Measurements from ENCODE around the gene NMRAL1.

NMRAL1 gene

DNA sequence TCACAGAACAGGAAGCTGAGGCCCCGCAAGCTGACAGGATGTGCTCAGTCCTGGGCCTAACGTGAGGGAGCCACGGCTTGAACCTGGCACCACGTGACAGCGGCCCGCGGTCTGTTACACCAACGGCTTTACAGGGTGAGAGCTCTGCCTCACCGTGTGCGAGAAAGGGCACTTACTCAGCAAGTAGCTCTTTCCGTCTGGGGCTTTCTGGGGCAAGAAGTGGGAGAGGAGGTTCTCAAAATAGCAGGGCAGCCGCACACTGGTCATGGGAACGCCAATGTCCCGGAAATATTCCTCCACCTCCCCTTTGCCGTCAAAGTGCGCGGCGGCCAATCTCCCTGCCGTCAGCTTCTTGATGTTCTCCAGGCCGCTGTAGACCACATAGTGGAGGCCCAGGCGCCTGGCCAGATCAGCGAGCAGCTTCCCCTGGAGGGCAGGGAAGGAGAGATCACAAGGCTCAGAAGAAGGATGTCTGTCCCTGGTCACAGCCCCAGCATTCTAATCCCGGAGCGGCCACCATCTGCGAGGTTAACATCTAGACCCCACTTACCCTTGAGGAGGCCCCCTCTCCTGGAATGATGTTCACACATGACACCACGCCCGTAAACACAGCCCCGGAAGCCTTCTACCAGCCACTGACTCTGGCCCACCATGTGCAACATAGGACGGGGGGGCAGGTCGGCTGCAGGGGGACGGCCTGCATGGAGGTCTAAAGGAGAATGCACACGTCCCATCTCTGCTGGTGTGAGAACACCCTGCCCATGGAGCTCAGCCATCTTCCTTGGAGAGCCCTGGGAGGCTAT, 8.2 kb downstream of the NMRAL1 start:
- no peak for DNase-seq (ENCODE audit: low read depth)

DNA sequence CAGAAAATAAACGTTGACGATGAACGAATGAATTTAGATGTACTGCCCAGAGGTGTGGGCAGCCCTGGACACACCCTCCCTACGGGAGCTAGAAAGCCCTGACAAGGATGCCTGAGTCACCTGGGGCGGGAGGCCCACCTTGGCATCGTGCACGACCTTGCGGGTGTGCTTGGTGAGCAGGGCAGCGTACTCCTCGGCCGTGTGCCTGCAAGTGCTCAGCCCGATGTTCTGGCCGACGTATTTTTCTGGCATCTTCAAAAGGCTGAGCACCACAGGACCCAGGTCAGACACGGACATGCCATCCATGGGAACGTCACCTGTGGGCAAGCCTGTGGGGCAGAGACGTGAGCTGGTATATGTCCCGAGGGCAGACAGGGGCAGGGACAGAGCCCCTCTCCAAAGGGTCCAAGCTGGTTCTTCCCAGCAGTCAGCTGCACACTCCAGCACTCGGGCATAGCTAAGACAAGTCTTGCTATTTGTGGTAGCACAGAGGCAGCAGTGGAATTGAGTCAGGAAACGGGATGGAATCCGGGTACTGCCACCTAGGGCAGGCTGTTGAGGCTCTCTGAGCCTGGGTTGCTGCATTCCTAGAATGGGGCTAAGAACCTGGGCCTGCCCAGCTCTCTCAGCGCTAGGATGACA, 10.8 kb downstream of the NMRAL1 start:
- DNase-seq (ENCODE audit: low read depth), result no peak

DNA sequence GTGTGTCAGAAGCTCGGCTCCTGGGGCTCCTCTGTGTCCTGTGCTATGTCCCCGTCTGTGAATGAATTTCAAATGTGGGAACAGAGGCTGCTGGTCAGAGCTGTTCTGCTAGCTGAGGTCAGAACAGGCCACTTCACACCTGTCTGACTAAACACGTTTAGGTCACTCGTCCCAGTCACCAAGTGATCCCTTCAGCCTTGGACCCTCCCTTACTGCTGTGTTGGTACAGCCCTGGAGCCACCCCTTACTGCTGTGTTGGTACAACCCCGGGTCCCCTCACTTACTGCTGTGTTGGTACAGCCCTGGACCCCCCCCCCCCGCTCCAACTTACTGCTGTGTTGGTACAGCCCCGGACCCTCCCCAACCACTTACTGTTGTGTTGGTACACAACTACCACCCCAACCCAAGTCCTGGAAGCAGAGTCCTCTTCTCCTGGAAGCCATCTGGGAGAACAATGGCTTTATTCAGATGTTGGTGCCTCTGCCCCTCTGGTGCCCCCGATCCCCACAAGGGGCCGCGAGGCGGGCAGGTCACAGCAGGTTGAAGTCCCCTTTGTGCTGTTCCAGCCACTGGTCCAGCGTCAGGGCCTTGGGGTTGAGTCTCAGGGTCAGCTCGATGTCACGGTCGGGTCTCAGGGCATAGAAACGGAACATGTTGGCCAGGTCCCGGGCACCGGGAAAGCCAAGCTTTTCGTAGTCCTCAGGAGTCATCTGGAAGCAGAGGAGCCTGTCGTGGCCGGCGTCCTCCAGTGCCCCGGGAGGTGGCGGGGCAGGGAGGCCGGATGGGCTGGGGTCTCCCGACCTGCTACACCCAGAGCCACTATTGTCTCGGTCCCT, 13.0 kb downstream of the NMRAL1 start:
- no peak for DNase-seq (ENCODE audit: low read depth)

DNA sequence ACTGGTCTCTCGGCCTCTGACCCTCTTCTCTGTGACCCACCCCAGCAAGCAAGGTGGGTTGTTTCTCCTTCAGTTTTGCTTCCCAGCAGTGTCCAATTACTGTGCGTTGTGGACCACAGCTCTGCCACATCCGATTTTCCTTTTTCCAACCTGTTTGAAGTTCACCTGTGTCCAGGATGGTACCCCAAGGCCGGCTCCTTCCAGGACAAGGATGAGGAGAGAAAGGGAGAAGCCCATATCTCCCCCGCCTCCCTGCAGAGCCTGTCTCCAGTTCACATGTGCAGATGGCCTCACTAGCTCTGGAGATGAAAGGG, 13.5 kb downstream of the NMRAL1 start:
- DNase-seq (ENCODE audit: low read depth), result no peak

DNA sequence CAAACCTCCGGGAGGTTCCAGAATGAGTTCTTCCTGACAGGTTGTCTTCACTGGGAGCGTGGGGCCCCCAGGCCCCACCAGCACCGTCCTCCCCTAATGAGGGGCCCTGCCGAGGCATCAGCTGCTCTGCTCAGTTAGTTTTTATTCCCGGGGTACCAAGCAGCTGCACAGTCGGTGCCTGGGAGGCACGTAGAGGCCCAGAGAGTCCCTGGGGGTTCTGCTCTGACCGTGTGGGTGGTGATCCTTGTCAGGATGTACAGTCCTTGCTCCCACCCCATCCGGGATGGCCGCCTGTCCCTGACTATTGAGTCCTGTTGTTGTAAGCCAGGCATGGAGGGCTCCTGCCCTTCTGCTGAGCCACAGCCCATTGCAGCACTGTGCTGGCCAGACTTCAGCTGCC, 18.5 kb downstream of the NMRAL1 start:
- no peak for DNase-seq (ENCODE audit: low read depth)

DNA sequence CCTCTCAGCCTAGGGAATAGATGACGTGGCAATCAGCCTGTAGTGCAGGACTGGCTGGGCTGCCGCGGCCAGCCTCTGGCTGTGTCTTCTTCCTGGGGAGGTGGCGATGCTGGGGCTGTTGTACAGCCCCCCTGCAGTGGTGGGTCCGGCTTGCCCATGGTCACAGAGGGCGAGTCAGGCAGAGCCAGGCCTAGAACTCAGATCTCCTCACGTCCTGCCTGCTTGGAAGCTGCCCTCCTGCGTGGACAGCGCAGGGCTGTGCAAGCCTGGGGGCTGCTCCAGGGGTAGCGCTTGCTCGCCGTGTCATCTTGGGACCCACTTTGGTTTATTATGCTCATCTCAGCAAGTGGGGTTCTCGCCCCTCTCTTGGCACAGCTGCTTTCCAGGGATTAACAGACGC, 19.3 kb downstream of the NMRAL1 start:
- DNase-seq (ENCODE audit: low read depth), result no peak

DNA sequence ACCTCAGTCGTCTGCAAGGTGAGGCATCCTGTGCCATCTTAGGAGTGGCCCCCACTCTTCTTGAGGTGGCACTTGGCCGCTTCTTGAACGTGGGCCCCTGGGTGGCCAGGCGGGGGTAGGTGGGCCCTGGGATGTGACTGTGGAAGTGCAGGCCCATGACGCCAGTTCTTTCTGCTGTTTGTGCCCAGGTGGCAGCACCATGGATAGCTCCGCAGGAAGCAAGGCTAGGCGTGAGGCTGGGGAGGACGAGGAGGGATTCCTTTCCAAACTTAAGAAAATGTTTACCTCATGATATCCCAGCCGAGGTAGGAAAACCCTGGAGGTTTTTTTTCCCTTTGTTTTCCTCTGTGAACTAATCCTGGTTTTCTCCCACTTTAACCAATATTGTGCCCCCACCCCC, 19.8 kb downstream of the NMRAL1 start:
- no peak for DNase-seq (ENCODE audit: low read depth)

DNA sequence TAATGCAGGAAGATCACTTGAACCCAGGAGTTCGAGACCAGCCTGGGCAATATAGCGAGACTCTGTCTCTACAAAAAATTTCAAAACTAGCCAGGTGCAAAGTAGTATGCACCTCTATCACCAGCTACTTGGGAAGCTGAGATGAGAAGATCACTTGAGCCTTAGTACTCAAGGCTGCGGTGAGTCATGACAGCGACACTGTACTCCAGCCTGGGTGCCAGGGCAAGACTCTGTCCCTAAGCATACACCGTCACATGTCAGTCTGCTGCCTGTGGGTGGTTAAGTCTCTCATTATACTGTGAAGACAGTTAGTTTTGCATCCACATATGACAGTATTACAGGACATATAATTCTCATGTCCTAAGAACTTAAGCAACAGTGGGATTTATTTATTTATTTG, 21.8 kb downstream of the NMRAL1 start:
- no peak for DNase-seq (ENCODE audit: low read depth)

DNA sequence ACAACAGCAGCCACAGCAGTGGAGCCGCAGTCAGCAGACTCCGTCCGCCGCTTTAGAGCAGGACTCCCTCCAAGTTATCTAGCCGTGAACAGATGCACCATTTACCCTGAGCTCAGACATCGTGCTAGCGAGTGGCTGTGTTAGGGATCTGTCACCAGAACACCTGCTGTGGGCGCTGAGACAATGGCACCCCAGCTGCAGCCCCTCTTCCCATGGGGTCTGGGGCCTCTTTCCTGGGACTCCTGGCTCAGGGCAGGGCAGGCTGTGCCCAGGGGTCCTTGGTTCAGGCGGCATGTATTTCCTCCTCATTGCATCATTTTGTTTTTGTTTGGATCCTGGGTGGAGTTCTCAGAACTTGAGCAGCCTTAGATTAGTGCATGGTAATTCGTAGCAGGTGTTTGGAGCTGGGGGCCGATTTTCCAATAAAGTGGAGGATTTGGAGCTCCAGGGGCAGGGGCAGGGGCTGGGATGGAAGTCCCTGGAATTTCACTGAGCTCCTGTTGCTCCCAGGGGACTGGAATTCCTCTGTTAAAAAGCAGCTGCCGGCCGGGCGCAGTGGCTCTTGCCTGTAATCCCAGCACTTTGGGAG, 23.4 kb downstream of the NMRAL1 start:
- no peak for DNase-seq (ENCODE audit: low read depth)

DNA sequence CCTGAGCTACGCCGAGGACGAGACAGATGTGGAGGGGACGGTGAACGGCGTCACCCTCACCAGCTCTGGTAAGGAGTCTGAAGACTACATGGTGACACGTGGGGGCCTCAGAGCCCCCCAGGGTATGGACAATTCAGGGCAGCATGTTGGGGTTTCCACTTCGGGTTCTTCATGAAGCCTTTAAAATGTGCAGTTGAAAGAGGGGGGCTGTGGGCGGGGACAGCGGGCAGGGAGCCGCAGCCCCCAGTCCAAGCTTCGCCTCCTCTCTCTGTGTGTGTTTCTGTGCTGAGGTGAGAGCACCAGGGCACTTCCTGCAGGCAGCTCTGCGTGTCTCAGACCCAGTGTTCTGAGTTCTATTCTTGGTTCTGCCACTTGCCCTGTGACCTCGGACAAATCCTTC, 24.0 kb downstream of the NMRAL1 start:
- no peak for DNase-seq (ENCODE audit: low read depth)

DNA sequence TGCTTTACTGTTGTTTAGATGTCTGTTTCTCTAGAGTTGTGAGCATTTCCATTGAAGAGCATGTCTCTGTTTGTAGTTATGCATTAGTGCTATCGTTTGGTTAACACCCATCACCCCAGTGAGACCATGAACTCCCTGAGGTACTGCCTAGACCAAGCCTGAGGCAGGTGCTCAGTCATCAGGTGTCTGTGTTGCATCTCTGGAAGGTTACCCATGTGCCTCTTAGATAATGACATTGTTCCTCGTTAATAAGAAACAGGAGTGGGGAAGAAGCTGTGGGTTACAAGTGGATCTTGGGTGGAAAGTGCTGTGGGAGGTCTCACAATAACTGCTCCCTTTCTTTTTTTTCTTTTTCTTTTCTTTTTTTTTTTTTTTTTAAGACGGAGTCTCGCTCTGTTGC, 30.4 kb downstream of the NMRAL1 start:
- DNase-seq (ENCODE audit: low read depth), result no peak

DNA sequence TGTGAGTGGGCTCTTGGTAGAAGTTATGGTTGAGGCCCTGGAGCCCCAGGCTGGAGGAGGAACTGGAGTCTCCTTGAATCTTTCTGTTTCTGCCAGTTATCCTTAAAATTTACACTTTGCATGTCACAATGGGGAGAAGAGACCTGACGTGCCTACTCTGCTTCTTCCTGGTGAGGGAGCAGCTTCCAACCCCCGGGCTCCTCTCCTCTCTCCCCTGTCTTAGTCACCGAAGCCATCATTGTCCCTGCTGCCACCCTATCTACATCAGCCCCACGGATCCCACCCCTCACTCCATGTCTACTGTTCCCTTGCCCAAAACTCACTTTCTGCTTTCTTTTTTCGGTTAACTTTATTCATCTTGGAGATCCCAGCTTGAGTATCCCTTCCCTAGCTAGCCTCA, 31.2 kb downstream of the NMRAL1 start:
- no peak for DNase-seq (ENCODE audit: low read depth)

DNA sequence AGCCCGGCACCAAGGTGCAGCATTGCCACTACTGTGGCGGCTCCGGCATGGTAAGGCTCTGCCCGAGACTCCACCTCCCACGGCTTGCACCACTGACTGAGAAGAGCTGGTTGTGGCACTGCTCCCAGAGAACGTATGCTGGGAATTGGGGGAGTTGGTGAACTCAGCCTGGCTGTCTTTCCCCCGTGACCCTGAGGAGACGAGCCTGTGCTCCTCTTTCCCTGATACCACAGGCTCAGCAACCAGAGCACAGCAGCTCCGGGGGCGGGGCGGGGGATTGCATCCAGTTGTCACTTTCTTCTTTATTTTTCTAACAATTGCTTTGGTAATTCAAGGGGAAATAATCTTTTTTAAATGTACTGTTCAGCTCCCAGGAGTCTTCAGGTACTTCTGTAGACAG, 32.1 kb downstream of the NMRAL1 start:
- no peak for DNase-seq (ENCODE audit: low read depth)

DNA sequence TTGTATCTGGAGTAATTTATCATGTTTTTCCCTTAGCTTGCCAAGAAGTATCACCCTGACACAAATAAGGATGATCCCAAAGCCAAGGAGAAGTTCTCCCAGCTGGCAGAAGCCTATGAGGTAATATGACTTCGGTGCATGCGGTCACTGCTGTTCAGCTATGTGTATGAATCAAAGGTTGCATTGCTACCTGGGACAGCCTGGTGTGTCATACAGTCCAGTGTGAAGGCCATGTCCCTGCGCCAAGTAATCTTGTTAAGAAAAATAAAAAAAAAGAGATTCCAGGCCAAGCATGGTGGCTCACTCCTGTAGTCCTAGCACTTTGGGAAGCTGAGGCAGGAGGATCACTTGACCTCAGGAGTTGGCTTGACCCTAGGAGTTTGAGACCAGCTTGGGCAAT, 37.1 kb downstream of the NMRAL1 start:
- DNase-seq (ENCODE audit: low read depth), result no peak

DNA sequence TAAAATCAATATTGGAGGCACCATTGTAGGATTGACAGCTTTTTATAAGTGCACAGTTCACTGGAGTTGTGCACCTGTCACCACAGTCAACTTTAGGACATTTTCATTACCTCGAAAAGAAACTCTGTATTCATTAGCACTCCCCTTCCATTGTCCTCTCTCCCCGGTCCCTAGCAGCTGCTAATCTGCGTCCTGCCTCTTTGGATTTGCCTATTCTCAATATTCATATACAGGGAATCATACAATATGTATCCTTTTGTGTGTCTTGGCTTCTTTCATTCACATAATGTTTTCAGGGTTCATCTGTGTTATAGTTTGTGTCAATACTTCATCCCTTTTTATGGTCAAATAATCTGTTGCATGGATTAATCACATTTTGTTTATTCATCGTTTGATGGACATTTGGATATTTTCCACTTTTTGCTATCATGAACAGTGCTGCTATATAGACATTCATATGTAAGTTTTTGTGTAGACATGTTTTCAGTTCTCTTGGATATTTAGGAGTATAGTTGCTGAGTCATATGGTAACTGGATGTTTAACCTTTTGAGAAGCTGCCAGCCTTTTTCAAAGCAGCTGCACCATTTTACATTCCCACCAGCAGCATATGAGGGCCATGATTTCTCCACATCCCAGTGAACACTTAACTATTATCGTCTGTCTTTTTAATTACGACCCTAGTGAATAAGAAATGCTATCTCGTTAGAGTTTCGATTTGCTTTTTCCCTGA, 38.9 kb downstream of the NMRAL1 start:
- DNase-seq (ENCODE audit: low read depth), result no peak

DNA sequence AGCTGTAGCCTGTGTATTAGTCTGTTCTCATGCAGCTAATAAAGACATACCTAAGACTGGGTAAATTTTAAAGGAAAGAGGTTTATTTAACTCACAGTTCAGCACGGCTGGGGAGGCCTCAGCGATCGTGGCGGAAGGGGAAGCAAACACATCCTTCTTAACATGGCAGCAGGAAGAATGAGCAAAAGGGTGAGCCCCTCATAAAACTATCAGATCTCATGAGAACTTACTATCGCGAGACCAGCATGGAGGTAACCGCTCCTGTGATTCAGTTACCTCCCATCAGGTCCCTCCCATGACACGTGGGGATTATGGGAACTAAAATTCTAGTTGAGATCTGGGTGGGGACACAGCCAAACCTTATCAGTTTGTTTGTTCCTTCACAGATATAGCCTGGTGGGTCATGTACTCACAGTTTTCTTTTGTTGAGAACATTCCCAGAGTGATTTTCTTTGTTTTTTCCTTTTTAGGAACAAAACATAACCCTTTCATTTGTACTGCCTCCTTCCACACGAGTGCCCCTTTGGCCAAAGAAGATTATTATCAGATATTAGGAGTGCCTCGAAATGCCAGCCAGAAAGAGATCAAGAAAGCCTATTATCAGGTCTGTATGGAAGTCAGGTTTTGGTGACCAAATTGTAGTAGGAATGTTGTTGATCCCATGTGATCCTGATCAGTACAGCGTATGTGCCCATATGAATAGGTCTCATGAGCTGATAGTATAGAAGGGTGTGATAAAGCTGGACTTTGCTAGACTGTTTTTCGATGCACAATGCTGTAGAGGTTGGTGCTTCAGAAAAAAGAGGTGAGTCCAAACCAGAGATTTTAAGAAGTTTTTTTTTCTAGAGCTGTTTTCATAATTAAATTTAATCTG, 40.3 kb downstream of the NMRAL1 start:
- DNase-seq (ENCODE audit: low read depth), result no peak

DNA sequence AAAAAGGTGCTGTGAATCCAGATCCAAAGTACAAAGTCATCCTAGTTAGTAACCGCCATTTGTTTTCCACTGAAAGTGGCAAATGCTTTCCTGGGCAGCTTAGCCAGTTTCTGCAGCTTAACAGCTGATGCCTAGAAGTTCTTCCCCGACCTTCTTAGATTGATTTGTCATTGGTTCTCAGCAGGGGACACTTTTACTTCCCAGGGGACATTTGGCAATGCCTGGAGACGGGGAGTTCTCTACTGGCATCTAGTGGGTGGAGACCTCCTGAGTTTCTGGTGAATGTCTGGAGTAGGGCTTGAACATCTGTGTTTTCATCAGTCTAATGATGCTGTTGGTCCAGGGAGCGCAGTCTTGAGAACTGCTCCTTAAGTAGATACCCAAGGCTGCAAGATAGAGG, 41.2 kb downstream of the NMRAL1 start:
- DNase-seq (ENCODE audit: low read depth), result no peak

DNA sequence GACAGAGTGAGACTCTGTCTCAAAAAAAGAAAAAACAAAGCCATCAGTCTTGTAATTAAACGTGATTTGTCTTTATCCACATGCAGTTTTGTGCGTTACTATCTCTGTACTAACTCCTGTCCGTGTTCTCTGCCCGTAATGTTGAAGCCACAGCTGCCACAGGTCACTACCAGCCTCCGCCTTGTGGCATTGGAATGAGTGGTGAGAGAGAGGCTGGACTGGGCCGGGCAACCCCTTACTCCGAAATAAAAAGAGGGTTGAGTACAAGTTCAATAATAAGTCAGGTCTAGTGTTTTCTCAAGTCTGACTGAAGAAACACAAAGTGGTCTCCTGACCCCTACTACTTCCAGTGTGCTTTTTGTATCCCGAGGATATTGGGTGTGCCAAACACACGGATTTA, 43.4 kb downstream of the NMRAL1 start:
- no peak for DNase-seq (ENCODE audit: low read depth)

DNA sequence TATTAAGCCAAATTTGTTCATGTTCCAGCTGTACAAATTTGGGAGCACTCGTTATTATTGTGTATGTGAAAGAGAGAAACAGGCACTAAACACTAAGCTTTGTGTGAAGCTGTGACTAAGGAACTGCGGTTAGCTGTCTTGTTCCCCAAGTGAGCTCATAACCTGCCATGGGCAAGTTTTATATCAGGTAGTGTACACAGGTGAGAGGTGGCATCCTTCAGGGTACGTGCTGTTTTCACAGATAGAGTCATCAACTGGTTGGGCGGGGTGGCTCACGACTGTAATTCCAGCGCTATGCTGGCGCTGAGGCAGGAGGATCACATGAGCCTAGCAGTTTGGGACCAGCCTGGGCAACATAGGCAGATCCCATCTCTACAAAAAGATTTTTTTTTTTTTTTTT, 45.9 kb downstream of the NMRAL1 start:
- DNase-seq (ENCODE audit: low read depth), result no peak

DNA sequence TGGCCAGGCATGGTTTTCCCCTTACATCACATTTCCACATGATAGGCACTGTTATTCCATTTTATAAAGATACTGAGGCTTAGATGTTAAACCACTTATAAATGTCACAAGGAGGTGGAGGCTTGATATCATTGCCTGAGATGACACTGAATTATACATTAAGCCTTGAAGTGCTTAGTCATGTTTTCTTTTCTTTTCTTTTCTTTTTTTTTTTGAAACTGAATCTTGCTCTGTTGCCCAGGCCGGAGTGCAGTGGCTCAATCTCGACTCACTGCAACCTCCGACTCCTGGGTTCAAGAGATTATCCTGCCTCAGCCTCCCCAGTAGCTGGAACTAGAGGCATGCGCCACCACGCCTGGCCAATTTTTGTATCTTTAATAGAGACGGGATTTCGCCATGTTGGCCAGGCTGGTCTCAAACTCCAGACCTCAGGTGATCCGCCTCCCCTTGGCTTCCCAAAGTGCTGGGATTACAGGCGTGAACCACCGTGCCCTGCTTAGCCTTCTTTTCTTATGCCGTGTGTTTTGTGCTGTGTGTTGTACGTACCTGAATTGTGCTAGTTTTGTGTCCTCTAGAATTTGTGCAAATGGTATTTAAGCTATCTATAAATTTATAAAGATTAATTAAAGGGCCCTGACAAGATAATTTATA, 47.6 kb downstream of the NMRAL1 start:
- no peak for DNase-seq (ENCODE audit: low read depth)

All from GM04504 (cell line).